HEK293T (cell line): ENCODE results near the gene PPP2R5D.

ENCODE experiments used
- ARNT ChIP-seq: fragments of 450-650 bp; IDR thresholded peaks from 2 replicates; pipeline ENCODE4 v1.6.1; 2017; ENCODE audit warnings: mild to moderate bottlenecking
- BHLHE40 ChIP-seq: fragments of 450-650 bp; IDR thresholded peaks from 2 replicates; pipeline ENCODE4 v1.6.1; 2016; ENCODE audit warnings: mild to moderate bottlenecking, moderate library complexity, borderline replicate concordance
- ELF4 ChIP-seq: fragments of 450-650 bp; IDR thresholded peaks from 2 replicates; pipeline ENCODE4 v1.6.1; 2017; ENCODE audit warnings: antibody characterized with exemption
- FOXA1 ChIP-seq: fragments of 450-650 bp; IDR thresholded peaks from 2 replicates; pipeline ENCODE4 v1.6.1; 2016; ENCODE audit warnings: mild to moderate bottlenecking
- FOXK2 ChIP-seq: fragments of 450-650 bp; IDR thresholded peaks from 2 replicates; pipeline ENCODE4 v1.6.1; 2016; ENCODE audit warnings: mild to moderate bottlenecking
- FOXM1 ChIP-seq: fragments of 450-650 bp; IDR thresholded peaks from 2 replicates; pipeline ENCODE4 v1.6.1; 2017; ENCODE audit warnings: mild to moderate bottlenecking, borderline replicate concordance
- L3MBTL2 ChIP-seq: fragments of 450-650 bp; conservative IDR thresholded peaks from 2 replicates; pipeline ENCODE4 v1.6.1; 2016; ENCODE audit warnings: mild to moderate bottlenecking
- NFRKB ChIP-seq: fragments of 450-650 bp; IDR thresholded peaks from 2 replicates; pipeline ENCODE4 v1.6.1; 2016; ENCODE audit warnings: mild to moderate bottlenecking, moderate library complexity
- SP1 ChIP-seq: fragments of 450-650 bp; IDR thresholded peaks from 2 replicates; pipeline ENCODE4 v1.6.1; 2017
- ZNF384 ChIP-seq: fragments of 450-650 bp; IDR thresholded peaks from 2 replicates; pipeline ENCODE4 v1.6.1; 2016

- TF ChIP-seq FOXA1 (no peak), FOXK2 (no peak), ZNF384 (no peak), ELF4 (no peak), FOXM1 (no peak), SP1 (no peak), BHLHE40 (no peak), L3MBTL2 (no peak), ARNT (no peak), NFRKB (no peak)
Measured at GRCh38 chr6:43037197-43037596, 52.8 kb downstream of the PPP2R5D start.
